NCI-H345 treated with DMSO at 0.1 percent for 48 hours (cell line): ENCODE data around the gene SOD3.

ENCODE experiments used
- DNase-seq: peaks from one replicate; lab custom pipeline; 2025; ENCODE audit not compliant: unreplicated experiment; lab: John Stamatoyannopoulos, UW

The SOD3 gene

DNA sequence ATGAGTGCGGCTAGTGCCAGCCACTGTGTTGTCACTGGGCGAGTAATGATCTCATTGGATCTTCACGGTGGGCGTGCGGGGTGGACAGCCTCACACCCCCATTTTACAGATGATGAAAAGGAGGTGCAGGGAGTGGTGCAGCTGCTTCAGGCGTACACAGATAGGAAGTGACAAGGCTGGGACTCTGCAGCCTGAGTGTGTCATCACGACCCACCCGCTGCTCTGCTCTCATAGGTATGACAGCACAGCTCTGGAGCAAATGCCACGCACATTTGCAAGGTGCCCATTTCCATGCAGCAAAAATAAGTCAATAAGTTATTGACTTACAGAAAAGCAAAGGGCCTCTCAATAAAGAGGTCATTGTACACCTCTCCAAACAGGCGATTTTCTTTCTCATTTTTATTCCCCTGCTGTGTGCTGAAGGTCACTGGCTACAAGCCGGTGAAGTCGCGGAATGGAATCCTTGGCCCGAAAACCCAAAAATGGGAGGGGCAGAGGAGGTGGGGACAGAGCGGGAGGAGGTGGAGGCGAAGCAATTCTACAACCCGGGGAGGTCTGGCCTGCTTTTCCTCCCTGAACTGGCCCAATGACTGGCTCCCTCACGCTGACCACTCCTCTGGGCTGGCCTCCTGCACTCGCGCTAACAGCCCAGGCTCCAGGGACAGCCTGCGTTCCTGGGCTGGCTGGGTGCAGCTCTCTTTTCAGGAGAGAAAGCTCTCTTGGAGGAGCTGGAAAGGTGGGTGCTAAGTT, at the start of gene SOD3:
TSS of gene SOD3 (plus strand) at position 658 of the 750 bp plus-strand sequence. CDS start 3,949 bp downstream, outside the sequence.
- DNase-seq: no peak

- no peak for DNase-seq
These were observed 48.0 kb upstream of the SOD3 start for GRCh38 chr4:24747234-24747975.

DNA sequence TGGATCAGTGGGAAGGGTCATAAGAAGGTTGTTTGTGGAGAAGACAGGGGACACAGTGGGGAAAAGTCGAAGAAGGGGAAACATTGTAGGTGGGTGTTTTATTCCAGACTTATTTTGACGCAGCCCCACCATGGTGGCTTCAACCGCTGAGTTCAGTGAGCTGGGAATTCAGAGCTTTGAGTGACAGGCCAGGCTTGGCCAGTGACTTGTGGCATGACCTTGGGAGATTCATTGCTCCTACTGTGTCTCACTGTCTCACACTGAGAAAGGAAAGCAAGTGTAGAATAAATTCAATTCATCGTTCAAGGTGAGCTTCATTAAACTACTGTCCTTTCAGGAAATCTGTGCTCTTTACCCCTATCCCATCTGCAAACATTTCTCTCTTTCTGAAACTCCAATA, 47.4 kb upstream of the SOD3 start:
- DNase-seq: no peak

DNA sequence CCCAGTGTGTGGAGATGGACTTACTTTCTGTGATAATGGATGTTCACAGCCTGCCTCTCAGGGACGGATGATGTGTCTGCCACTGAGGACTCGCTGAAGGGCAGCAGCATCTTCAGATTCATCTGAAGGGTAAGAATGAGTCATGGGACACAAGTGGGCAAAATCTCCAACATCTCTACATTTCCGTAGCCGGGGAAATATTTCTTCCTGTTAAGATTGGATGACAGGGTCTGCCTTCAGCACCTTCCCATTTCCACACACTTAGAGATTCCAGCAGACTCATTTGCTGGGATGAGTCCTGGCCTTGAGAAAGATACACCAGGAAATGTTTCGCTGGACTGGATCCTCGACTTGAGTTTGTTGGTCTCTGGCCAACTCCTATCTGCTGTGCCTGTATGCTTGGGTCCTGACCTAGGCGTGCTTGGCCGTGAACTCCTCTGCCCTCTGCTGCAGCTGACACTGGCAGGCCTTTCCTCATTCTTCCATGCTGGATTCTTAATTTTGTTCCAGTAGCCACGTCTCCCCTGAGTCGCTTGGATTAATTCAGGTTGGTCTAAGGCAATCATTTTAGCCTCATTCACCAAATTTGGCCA, 46.5 kb upstream of the SOD3 start:
- no peak for DNase-seq

GRCh38 chr4:24750106-24750505, 45.3 kb upstream of the SOD3 start:
- no peak for DNase-seq

DNA sequence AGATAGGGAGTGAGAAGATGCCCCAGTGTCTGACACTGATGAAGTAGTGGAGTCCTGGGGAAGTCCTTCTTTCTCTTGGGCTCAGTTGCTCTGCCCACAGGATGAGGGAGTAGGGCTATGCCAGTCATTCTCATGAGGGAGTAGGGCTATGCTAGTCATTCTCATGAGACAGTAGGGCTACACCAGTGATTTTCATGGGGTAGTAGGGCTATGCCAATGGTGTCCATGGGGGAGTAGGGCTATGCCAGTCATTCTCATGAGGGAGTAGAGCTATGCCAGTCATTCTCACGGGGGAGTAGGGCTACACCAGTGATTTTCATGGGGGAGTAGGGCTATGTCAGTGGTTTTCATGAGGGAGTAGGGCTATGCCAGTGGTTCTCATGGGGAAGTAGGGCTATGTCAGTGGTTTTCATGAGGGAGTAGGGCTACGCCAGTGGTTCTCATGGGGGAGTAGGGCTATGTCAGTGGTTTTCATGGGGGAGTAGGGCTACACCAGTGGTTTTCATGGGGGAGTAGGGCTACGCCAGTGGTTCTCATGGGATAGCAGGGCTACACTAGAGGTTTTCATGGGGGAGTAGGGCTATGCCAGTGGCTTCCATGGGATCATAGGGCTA, 43.3 kb upstream of the SOD3 start:
- DNase-seq: no peak

GRCh38 chr4:24753519-24753918, 41.9 kb upstream of the SOD3 start:
- DNase-seq: peak; percentile 62

DNA sequence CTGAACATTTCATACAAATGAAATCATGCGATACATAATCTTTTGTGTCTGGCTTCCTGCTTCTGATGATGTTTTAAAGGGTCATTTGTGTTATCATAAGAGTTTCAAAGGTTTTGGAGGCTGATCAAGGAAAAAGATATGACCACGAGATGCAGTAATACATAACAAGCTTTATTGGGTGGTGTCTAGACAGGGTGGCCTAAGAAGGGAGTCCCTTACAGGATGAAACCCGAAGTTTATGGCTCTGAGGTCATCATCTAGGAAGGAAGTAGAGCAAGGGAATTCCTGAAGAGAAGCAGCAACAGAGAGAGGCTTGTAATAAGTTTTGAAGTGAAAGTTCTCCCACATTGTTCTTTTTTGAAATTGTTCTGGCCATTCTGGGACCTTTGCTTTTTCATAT, 40.8 kb upstream of the SOD3 start:
- no peak for DNase-seq

DNA sequence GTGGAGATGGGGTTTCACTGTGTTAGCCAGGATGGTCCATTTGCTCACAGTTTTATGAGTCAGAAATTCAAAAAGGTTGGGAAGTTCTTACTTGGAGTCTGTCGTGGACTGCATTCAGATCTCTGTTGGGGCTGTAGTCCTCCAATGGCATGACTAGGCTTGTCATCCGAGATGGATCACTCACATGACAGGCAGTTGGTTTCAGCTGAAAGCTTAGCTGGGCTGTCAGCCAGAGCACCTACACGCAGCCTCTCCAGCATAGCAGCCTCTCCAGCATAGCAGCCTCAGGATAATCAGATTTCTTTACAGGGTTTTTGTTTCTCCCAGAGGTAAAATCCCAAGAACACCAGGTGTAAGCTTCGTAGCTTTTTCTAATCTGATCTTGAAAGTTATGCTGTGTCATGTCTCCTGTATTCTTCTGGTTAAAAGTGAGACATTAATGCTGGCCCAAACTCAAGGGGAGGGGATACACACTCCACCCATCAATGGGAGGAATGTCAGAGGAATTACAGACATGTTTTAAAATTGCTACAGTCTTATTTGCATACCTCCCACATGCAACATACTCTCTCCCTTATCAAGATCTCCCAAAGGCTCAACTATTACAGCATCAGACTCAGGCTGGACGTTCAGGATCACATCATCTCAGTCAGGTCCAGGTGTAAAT, 31.6 kb upstream of the SOD3 start:
- no peak for DNase-seq

DNA sequence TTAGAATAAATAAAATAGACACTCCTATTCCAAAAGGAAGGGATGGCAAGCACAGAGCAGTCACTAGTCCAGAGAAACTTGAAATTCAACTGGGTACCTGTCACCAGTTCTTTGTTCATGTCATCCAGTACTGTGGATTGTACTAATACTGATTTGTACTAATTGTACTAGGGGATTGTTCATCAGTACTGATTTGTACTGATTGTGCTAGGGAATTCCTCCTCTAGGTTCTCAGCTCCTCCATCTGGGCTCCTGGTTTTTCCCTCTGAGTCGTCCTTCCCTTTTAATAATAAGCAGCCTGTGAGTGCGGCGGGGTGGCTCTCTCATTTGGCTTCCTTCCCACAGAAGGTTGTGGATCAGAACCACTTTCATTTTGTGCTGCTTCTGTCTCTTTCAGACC, 31.0 kb upstream of the SOD3 start:
- DNase-seq: no peak

DNA sequence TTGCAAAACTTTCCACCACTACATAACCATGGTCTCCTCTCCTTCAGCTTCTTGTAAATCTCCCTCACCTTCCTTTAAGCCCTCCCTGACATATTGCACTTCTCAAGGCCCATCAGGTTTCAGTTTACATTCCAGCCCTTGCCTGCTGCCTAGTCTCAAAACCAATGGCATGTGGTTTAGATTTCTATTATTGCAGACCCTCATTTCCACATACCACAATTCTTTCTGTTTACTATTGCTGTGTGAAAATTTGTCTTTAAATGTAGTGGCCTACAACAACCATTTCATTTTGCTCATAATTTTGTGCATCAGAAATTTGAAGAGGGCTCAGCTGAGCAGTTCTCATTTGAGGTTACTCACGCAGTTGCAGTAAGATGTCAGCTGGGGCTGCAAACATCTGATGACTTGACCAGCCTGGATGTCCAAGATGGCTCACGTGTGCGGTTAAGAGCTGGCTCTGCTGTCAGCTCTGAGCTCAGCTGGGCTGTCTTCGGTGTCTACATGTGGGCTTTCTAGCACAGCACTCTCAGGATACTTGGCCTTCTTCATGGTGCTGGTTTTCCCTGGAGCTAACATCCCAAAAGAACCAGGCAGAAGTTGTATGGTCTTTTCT, 29.9 kb upstream of the SOD3 start:
- DNase-seq: no peak

DNA sequence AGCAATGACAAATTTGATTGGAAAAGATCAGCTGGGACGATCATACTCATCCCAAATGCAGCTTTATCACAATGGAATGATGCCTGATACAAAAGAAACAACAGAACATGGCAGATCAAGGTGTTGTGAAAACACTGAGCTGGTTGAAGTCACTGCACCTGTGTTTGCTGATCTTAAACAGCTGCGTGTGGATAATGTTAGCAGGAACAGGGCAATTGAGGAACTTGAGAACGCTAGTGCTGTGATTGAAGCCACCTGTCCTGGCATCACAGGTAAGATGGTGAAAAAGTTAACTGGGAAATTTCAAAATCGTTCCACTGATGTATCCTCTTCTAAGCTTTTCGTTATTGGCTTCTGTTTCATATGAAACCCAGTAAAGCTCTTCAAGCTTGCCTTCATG, 27.4 kb upstream of the SOD3 start:
- DNase-seq: no peak

DNA sequence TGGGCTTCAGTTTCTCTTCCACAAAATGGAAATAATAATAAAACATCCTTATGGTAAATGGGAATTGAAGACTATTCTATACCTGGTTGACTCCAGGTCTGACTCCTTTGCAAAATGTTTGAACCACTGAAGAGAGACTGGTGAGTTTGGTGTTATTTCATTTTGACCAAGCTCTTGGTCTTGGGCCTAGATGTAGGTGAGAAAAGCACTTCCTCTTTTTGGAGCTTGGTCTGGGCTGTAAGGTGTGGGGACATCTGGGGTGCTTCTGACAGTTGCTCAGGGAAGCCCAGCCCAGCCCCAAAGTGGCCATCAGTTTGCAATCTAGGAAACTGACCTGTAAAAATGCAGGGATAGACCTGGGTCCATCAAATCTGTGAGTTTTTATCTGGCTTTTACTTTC, 26.8 kb upstream of the SOD3 start:
- DNase-seq: no peak

DNA sequence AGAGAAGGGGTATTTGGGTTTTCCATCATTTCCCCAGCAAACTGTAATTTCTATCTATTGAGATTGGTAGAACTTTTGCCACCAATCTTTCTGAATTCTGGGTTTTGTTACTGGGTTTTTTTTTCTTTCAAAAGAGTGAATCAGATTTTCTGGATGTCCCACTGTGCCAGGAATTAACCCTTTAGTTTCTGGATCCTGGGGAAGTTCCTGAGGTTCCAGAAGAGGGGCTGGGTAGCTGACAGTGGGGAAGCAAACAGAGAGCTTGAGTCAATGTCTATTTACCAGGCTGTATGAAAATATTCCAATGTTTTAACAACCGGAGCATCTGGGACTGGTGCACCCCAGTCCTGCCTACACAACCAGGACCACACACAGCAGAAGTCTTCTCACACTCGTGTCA, 25.8 kb upstream of the SOD3 start:
- DNase-seq: no peak

GRCh38 chr4:24770032-24770584, 25.3 kb upstream of the SOD3 start:
- DNase-seq: no peak

- no peak for DNase-seq
These were observed 24.7 kb upstream of the SOD3 start for GRCh38 chr4:24770667-24771066.

GRCh38 chr4:24771241-24771640, 24.1 kb upstream of the SOD3 start:
- no peak for DNase-seq

GRCh38 chr4:24772061-24772705, 23.2 kb upstream of the SOD3 start:
- DNase-seq: no peak

DNA sequence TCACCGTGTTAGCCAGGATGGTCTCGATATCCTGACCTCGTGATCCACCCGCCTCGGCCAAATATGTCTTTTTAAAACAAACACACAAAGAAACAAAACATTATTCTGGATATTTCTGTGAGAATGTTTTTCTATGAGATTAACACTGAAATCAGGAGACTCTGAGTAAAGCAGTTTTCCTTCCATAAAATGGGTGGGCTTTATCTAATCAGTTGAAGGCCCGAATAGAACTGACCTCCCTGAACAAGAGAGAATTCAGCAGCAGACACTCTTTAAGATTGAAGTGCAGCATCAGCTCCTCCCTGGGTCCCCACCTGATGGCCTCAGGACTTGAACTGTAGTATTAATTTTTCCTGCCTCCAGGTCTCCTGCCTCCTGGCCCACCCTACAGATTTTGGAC, 22.4 kb upstream of the SOD3 start:
- DNase-seq: no peak

DNA sequence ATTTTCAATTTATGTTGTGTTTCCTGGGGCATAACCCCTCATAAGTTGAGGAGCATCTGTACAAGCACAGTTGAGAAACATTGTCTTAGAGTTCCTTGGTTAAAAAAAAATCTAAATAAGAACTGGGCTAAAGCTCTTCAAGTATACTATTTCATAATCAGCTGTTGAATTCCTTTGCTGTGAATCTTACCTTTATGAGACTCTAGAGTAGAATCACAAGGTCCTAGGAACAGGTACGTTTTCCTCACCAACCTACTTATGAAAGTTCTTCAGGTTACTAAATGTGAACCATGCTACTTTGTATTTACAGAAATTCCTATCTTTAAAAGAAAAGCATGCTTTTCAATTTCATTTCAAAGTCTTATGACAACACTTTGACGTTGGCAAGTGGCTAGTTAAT, 20.9 kb upstream of the SOD3 start:
- DNase-seq: no peak
